CD4-positive, alpha-beta T cell treated with Interleukin-17A for 1 hour (primary cell): ENCODE data around the gene KLK7.
"Not testable (repeated sequence)": the region's sequence is repeated elsewhere in the genome, so short reads cannot be mapped to it uniquely, and the experiment has no call there.

Experiments
- DNase-seq: peaks from one replicate; pipeline ENCODE4 v3.0.0-alpha.2; 2020

The KLK7 gene

GRCh38 chr19:51010066-51010795 lies 26.5 kb upstream of the KLK7 start:
- no peak for DNase-seq

GRCh38 chr19:51009061-51009891 lies 25.6 kb upstream of the KLK7 start:
- no peak for DNase-seq

GRCh38 chr19:51007488-51007887 lies 23.8 kb upstream of the KLK7 start:
- DNase-seq = no peak

GRCh38 chr19:51006406-51006805 lies 22.7 kb upstream of the KLK7 start:
- no peak for DNase-seq

GRCh38 chr19:51005248-51005647 lies 21.5 kb upstream of the KLK7 start:
- no peak for DNase-seq

- DNase-seq = no peak
These were observed 19.6 kb upstream of the KLK7 start for GRCh38 chr19:51003316-51003715.

- no peak for DNase-seq
These were observed 19.0 kb upstream of the KLK7 start for GRCh38 chr19:51002542-51003311.

- no peak for DNase-seq
These were observed 18.4 kb upstream of the KLK7 start for GRCh38 chr19:51002089-51002532.

- no peak for DNase-seq
These were observed 17.8 kb upstream of the KLK7 start, which contains the start of gene KLK8 for GRCh38 chr19:51001515-51001914. KLK8 (minus strand) TSS chr19:51001604; CDS start chr19:51001167, 437 bp downstream.

GRCh38 chr19:51000981-51001380 lies 17.3 kb upstream of the KLK7 start:
- no peak for DNase-seq

GRCh38 chr19:51000426-51000825 lies 16.7 kb upstream of the KLK7 start:
- no peak for DNase-seq

- DNase-seq = no peak
These were observed 15.0 kb upstream of the KLK7 start for GRCh38 chr19:50998686-50999085.

GRCh38 chr19:50998061-50998460 lies 14.3 kb upstream of the KLK7 start:
- DNase-seq = no peak

GRCh38 chr19:50994129-50994528 lies 10.4 kb upstream of the KLK7 start:
- DNase-seq = no peak

- no peak for DNase-seq
These were observed 8.9 kb upstream of the KLK7 start for GRCh38 chr19:50992666-50993035.

- not testable (repeated sequence) for DNase-seq
These were observed 699 bp upstream of the KLK7 start for GRCh38 chr19:50984416-50984815.

GRCh38 chr19:50982186-50982585 lies 1.5 kb downstream of the KLK7 start:
- DNase-seq = no peak

GRCh38 chr19:50981587-50982146 lies 2.0 kb downstream of the KLK7 start:
- DNase-seq = no peak

- DNase-seq = no peak
These were observed 3.5 kb downstream of the KLK7 start for GRCh38 chr19:50980208-50980607.

GRCh38 chr19:50979758-50980157 lies 4.0 kb downstream of the KLK7 start:
- no peak for DNase-seq

- DNase-seq = no peak
These were observed 4.8 kb downstream of the KLK7 start for GRCh38 chr19:50978772-50979390.

- DNase-seq = no peak
These were observed 6.1 kb downstream of the KLK7 start for GRCh38 chr19:50977626-50978025.

- no peak for DNase-seq
These were observed 8.0 kb downstream of the KLK7 start for GRCh38 chr19:50975766-50976165.
